Activated CD8-positive, alpha-beta memory T cell treated with anti-CD3 and anti-CD28 coated beads for 36 hours (primary cell): ENCODE results near the gene GPR176. TPM values are rescaled to one million over a fixed set of nuclear protein-coding genes. Genes with fewer than 3 reads are reported as not detected.
"Not testable (repeated sequence)": the region's sequence is repeated elsewhere in the genome, so short reads cannot be mapped to it uniquely, and the experiment has no call there.

Source experiments
- CTCF ChIA-PET: fragments of 350-600 bp; sonication (Branson Sonifier 250); formaldehyde crosslinking; loops from one replicate; lab custom pipeline; 2021; ENCODE audit warnings: antibody characterized with exemption; lab: Charles Lee
- POLR2A ChIA-PET: fragments of 350-600 bp; sonication (Branson Sonifier 250); formaldehyde crosslinking; loops from one replicate; lab custom pipeline; 2021; ENCODE audit warnings: antibody characterized with exemption; lab: Charles Lee
- total RNA-seq, 2 experiments: library from RNA; stranded (reverse); gene quantifications; one replicate each; pipeline ENCODE4 v1.2.3, GENCODE V29; 2021

GPR176 gene
- total RNA-seq, 2 experiments from 2014 or later = 0.06 to 0.11 TPM

GRCh38 chr15:39834256-39834655 is 85.8 kb downstream of the GPR176 start:
- CTCF ChIA-PET = no interaction called here
- POLR2A ChIA-PET = no interaction called here

GRCh38 chr15:39833515-39833981 is 86.5 kb downstream of the GPR176 start:
- ChIA-PET CTCF (no interaction called here), POLR2A (no interaction called here)

GRCh38 chr15:39830166-39830565 is 89.9 kb downstream of the GPR176 start:
- ChIA-PET POLR2A (no interaction called here), CTCF (no interaction called here)

GRCh38 chr15:39828374-39828931 is 91.6 kb downstream of the GPR176 start:
- ChIA-PET POLR2A (no interaction called here), CTCF (no interaction called here)

- POLR2A ChIA-PET = no interaction called here
- CTCF ChIA-PET = no interaction called here
Observed at GRCh38 chr15:39826975-39827374, 93.1 kb downstream of the GPR176 start.

- POLR2A ChIA-PET = no interaction called here
- CTCF ChIA-PET = no interaction called here
Observed at GRCh38 chr15:39823634-39824033, 96.4 kb downstream of the GPR176 start.

GRCh38 chr15:39820050-39820602 is 99.9 kb downstream of the GPR176 start:
- CTCF ChIA-PET = interaction anchor here (0.9 kb wide), 1 partner anchor 12 kb away, joined by 3 read pairs; no protein-coding TSS in a partner anchor

GRCh38 chr15:39819533-39819932 is 100.5 kb downstream of the GPR176 start:
- ChIA-PET CTCF (interaction anchor here (0.9 kb wide), 1 partner anchor 12 kb away, joined by 3 read pairs; no protein-coding TSS in a partner anchor), POLR2A (no interaction called here)

More at GRCh38 chr15:39820050-39820602, 99.9 kb downstream of the GPR176 start:
- POLR2A ChIA-PET = no interaction called here

GRCh38 chr15:39817892-39818291 is 102.2 kb downstream of the GPR176 start:
- ChIA-PET POLR2A (no interaction called here), CTCF (no interaction called here)

- ChIA-PET CTCF (no interaction called here), POLR2A (no interaction called here)
Observed at GRCh38 chr15:39814489-39814888, 105.6 kb downstream of the GPR176 start.

- CTCF ChIA-PET = interaction anchor here (0.5 kb wide), 1 partner anchor 19 kb away, joined by 3 read pairs; no protein-coding TSS in a partner anchor
Observed at GRCh38 chr15:39812651-39813050, 107.4 kb downstream of the GPR176 start.

GRCh38 chr15:39808909-39809308 is 111.2 kb downstream of the GPR176 start:
- ChIA-PET POLR2A (no interaction called here), CTCF (no interaction called here)

More at GRCh38 chr15:39812651-39813050, 107.4 kb downstream of the GPR176 start:
- POLR2A ChIA-PET = not testable (repeated sequence)

- CTCF ChIA-PET = no interaction called here
- POLR2A ChIA-PET = no interaction called here
Observed at GRCh38 chr15:39807791-39808190, 112.3 kb downstream of the GPR176 start.

- CTCF ChIA-PET = interaction anchor here (0.6 kb wide), 1 partner anchor 645 kb away, joined by 4 read pairs; no protein-coding TSS in a partner anchor
- POLR2A ChIA-PET = no interaction called here
Observed at GRCh38 chr15:39804026-39804425, 116.0 kb downstream of the GPR176 start.

GRCh38 chr15:39803016-39803415 is 117.0 kb downstream of the GPR176 start:
- CTCF ChIA-PET = no interaction called here

GRCh38 chr15:39801641-39802309 is 118.3 kb downstream of the GPR176 start:
- CTCF ChIA-PET = no interaction called here
- POLR2A ChIA-PET = no interaction called here

More at GRCh38 chr15:39803016-39803415, 117.0 kb downstream of the GPR176 start:
- POLR2A ChIA-PET = no interaction called here

- CTCF ChIA-PET = no interaction called here
- POLR2A ChIA-PET = no interaction called here
Observed at GRCh38 chr15:39799552-39800011, 120.5 kb downstream of the GPR176 start.

- ChIA-PET POLR2A (interaction anchor here (0.5 kb wide), 1 partner anchor 64 kb away, joined by 5 read pairs; no protein-coding TSS in a partner anchor), CTCF (no interaction called here)
Observed at GRCh38 chr15:39798382-39798781, 121.7 kb downstream of the GPR176 start.

GRCh38 chr15:39797407-39797806 is 122.7 kb downstream of the GPR176 start:
- ChIA-PET CTCF (no interaction called here), POLR2A (no interaction called here)

GRCh38 chr15:39796601-39797000 is 123.5 kb downstream of the GPR176 start:
- CTCF ChIA-PET = no interaction called here
- POLR2A ChIA-PET = no interaction called here
